Neural crest cell (in vitro differentiated cells): ENCODE measurements around the gene LIN7B. TPM values are rescaled to one million over a fixed set of nuclear protein-coding genes. Genes with fewer than 3 reads are reported as not detected.

Experiments used
- DNase-seq: peaks from one replicate; pipeline ENCODE4 v3.0.0; 2021; ENCODE audit warnings: low read depth, mixed read lengths, low spot score
- H3K27ac Mint-ChIP-seq: one replicate; pipeline ENCODE4 v1.8.0; 2021; ENCODE audit warnings: mild to moderate bottlenecking, mixed read lengths; ENCODE audit not compliant: unreplicated experiment
- H3K27me3 Mint-ChIP-seq: 2 replicates; pipeline ENCODE4 v1.8.0; 2021; ENCODE audit warnings: low read depth, mild to moderate bottlenecking, mixed read lengths
- H3K36me3 Mint-ChIP-seq: 2 replicates; pipeline ENCODE4 v1.8.0; 2021; ENCODE audit warnings: low read depth, mild to moderate bottlenecking, mixed read lengths
- H3K4me1 Mint-ChIP-seq: 2 replicates; pipeline ENCODE4 v1.8.0; 2021; ENCODE audit warnings: mixed read lengths
- H3K4me3 Mint-ChIP-seq: one replicate; pipeline ENCODE4 v1.8.0; 2021; ENCODE audit warnings: mild to moderate bottlenecking, mixed read lengths
- H3K9me3 Mint-ChIP-seq: 2 replicates; pipeline ENCODE4 v1.8.0; 2021; ENCODE audit warnings: mixed read lengths
- CTCF ChIP-seq: fragments of 200-600 bp; sonication (generic); conservative IDR thresholded peaks from 2 replicates; pipeline ENCODE4 v1.5.0; 2021; ENCODE audit warnings: antibody characterized with exemption, mild to moderate bottlenecking
- total RNA-seq: library from RNA; stranded (reverse); gene quantifications from 2 replicates; pipeline ENCODE4 v1.2.1, GENCODE V29; 2021

LIN7B gene
- total RNA-seq, 1 donor from 2014 or later = 5.4 TPM

DNA sequence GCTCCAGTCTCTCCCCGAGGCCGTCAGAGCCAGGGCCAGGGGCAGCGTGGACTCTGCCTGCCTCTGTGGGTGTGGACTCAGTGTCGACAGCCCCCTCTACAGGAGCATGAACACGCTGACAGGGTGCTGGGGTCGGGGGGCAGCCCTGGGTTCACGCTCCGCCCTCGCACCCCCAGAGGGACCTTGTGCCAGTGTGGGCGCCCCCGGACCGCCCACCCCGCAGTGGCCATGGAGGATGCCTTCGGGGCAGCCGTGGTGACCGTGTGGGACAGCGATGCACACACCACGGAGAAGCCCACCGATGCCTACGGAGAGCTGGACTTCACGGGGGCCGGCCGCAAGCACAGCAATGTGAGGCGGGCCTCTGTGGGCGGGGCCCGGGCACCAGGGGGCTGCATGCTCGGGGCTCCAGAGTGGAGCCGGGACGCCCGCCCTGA lies 51.7 kb downstream of the LIN7B start:
- no peak overlapping the region for H3K4me3 Mint-ChIP-seq
- no peak overlapping the region for H3K27ac Mint-ChIP-seq
- no peaks in the 10 kb centered on the region for H3K9me3 Mint-ChIP-seq
- H3K27me3 Mint-ChIP-seq = peaks cover 3% of the 10 kb centered on the region
- DNase-seq = no peak
- H3K4me1 Mint-ChIP-seq = no peaks in the 10 kb centered on the region
- H3K36me3 Mint-ChIP-seq = peaks cover 3% of the 10 kb centered on the region
- no peak for TF ChIP-seq CTCF

- Mint-ChIP-seq H3K4me3 (no peak overlapping the region), H3K4me1 (no peaks in the 10 kb centered on the region), H3K27ac (no peak overlapping the region), H3K27me3 (peaks cover 3% of the 10 kb centered on the region), H3K9me3 (no peaks in the 10 kb centered on the region), H3K36me3 (peaks cover 3% of the 10 kb centered on the region)
- TF ChIP-seq CTCF = no peak
- no peak for DNase-seq
Measured at GRCh38 chr19:49167857-49168409, 53.8 kb downstream of the LIN7B start.

Other genes with a start within 250 kb of the LIN7B start
- 38.1 and 41.8 TPM in 2 replicates for gene PLEKHA4, start 245.8 kb upstream of the LIN7B start, total RNA-seq
- gene PPP1R15A, start 241.9 kb upstream of the LIN7B start, total RNA-seq = 27.5 and 27.8 TPM in 2 replicates
- gene TULP2, start 215.6 kb upstream of the LIN7B start, total RNA-seq = not detected in 2 replicates
- 102 and 108 TPM in 2 replicates for gene NUCB1, start 214.1 kb upstream of the LIN7B start, total RNA-seq
- gene DHDH, start 180.7 kb upstream of the LIN7B start, total RNA-seq = 0.47 and 0.82 TPM in 2 replicates
- 150 and 171 TPM in 2 replicates for gene BAX, start 159.5 kb upstream of the LIN7B start, total RNA-seq
- gene FTL, start 149.1 kb upstream of the LIN7B start, total RNA-seq = 908 and 1,003 TPM in 2 replicates
- gene GYS1, start 121.1 kb upstream of the LIN7B start, total RNA-seq = 53.2 and 56.2 TPM in 2 replicates
- gene RUVBL2, start 120.5 kb upstream of the LIN7B start, total RNA-seq = 118 and 125 TPM in 2 replicates
- gene LHB, start 97.3 kb upstream of the LIN7B start, total RNA-seq = not detected in 2 replicates
- gene CGB3, start 90.0 kb upstream of the LIN7B start, total RNA-seq = not detected in 2 replicates
- not detected in 2 replicates for gene CGB2, start 82.5 kb upstream of the LIN7B start, total RNA-seq
- not detected in 2 replicates for gene CGB1, start 77.5 kb upstream of the LIN7B start, total RNA-seq
- not detected in 2 replicates for gene CGB5, start 70.5 kb upstream of the LIN7B start, total RNA-seq
- not detected in 2 replicates for gene CGB8, start 65.3 kb upstream of the LIN7B start, total RNA-seq
- not detected in 2 replicates for gene CGB7, start 56.6 kb upstream of the LIN7B start, total RNA-seq
- not detected in 2 replicates for gene NTF4, start 49.6 kb upstream of the LIN7B start, total RNA-seq
- gene KCNA7, start 41.7 kb upstream of the LIN7B start, total RNA-seq = not detected in 2 replicates
- 291 and 303 TPM in 2 replicates for gene SNRNP70, start 28.9 kb upstream of the LIN7B start, total RNA-seq
- gene C19orf73, start 4.8 kb downstream of the LIN7B start, total RNA-seq = 1.0 and 1.3 TPM in 2 replicates
- 21.7 and 22.7 TPM in 2 replicates for gene PPFIA3, start 5.2 kb downstream of the LIN7B start, total RNA-seq
- gene HRC, start 41.0 kb downstream of the LIN7B start, total RNA-seq = 0.84 and 1.6 TPM in 2 replicates
- gene TRPM4, start 43.4 kb downstream of the LIN7B start, total RNA-seq = 8.1 and 9.6 TPM in 2 replicates
- 7.4 and 9.4 TPM in 2 replicates for gene SLC6A16, start 210.8 kb downstream of the LIN7B start, total RNA-seq
- gene CD37, start 221.0 kb downstream of the LIN7B start, total RNA-seq = not detected in 2 replicates
- 153 and 164 TPM in 2 replicates for gene TEAD2, start 248.0 kb downstream of the LIN7B start, total RNA-seq
- 1.9 and 2.0 TPM in 2 replicates for gene DKKL1, start 249.5 kb downstream of the LIN7B start, total RNA-seq